HG02970 (cell line): ENCODE measurements around the gene IQCF2.
"Not testable (repeated sequence)": the region's sequence is repeated elsewhere in the genome, so short reads cannot be mapped to it uniquely, and the experiment has no call there.

Experiments used
- ATAC-seq: cut with Tn5 transposase; IDR thresholded peaks from one replicate; pipeline ENCODE4 v1.9.1; 2021; ENCODE audit warnings: mild to moderate bottlenecking, moderate library complexity, moderate number of reproducible peaks; ENCODE audit not compliant: unreplicated experiment, low FRiP score

The IQCF2 gene

DNA sequence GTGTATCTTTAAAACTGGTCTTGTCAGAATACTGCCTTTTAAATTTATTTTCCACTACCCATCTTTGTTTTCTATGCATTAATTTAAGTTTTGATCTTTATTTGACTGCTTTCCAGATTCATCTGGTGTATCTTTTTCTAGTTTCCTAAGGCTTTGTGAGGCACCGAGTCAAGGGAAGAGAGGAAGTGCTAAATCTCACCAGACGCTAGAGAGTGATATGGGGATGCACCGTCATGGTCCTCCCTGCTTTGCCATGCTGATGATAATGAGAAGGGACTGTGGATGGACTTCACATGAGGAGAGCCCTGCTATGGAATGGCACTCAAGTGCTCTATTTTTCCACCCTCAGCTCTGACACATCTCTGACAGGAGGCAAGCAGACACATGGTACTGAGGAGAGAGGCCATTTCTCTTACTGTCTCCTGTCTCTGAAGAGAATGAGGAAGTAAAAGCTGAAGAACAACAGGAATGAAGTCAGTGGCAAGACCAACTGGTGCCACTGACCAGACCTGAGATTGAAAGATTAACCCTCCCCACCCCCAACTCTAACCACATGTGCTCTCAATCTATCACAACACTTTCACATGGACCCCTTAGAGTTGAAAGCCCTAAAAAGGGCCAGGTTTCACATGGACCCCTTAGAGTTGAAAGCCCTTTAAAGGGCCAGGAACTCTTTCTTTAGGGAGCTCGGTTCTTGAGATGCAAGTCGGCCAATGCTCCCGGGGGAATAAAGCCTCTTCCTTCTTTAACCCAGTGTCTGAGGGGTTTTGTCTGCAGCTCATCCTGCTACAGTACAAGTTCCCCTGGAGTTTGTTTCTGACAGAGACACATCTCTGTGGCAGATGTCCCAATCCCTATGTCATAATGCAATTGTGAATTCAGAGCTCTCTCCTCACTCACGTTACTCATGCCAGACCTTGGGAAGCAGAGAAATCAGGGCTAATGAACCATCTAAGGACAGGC, at the start of gene IQCF2:
TSS of gene IQCF2 (plus strand) at position 913 of the 963 bp plus-strand sequence. CDS start 52 bp downstream, outside the sequence.
- ATAC-seq, result no peak

GRCh38 chr3:51813539-51813938, 47.9 kb upstream of the IQCF2 start:
- ATAC-seq, result no peak

DNA sequence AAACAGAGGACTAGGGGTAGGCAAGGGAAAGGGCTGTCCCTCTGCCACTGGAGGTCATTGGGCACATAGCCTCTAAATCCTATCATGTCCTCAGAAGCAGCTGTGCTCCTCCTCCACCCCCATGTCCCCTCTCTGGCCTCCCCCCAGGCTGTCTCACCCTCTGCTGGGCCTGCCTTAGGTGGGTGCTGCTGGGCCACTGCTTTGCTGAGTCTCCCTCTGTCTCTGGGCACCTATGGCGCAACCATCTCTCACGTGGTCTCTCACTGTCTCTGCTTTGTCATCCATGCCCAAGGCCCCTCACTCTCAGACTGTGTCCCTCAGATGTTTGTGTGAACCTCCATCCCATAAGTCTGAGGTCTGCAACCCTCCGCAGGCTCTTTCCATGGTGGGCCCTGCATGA, 47.4 kb upstream of the IQCF2 start:
- no peak for ATAC-seq

DNA sequence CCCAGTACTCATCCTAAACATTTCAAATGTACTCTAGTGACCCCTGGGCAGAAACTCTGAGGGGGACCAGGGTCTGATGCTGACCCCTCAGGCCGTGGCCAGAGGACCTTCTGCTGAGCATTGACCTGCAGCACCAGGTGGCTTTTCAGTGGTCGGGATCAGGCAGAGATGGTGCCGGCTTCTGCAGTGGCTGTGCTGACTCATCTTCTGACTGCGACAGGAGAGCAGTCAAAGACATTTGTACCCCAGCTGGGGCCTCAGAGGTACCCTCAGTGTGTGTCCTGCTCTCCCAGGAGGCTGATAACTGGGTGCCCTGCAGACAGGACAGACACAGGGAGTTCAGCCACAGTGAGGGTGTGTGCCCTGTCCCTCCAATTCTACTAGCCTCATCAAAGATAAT, 45.8 kb upstream of the IQCF2 start:
- no peak for ATAC-seq

- ATAC-seq, result no peak
Observed at GRCh38 chr3:51816723-51817122, 44.7 kb upstream of the IQCF2 start.

- ATAC-seq, result no peak
Observed at GRCh38 chr3:51817375-51817774, 44.0 kb upstream of the IQCF2 start.

GRCh38 chr3:51819151-51819550, 42.3 kb upstream of the IQCF2 start:
- ATAC-seq, result no peak

GRCh38 chr3:51819709-51820406, 41.6 kb upstream of the IQCF2 start:
- no peak for ATAC-seq

DNA sequence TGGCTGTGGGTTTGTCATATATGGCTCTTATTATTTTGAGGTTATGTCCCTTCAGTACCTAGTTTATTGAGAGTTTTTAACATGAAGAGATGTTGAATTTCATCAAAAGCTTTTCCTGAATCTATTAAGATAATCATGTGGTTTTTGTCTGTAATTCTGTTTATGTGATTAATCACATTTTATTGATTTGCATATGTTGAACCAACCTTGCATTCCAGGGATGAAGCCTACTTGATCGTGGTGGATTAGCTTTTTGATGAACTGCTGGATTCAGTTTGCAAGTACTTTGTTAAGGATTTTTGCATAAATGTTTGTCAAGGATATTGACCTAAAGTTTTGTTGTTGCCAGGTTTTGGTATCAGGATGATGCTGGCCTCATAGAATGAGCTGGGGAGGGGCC, 33.1 kb upstream of the IQCF2 start:
- ATAC-seq, result no peak

GRCh38 chr3:51830345-51830744, 31.1 kb upstream of the IQCF2 start:
- no peak for ATAC-seq

- ATAC-seq, result no peak
Observed at GRCh38 chr3:51830836-51831385, 30.5 kb upstream of the IQCF2 start.

DNA sequence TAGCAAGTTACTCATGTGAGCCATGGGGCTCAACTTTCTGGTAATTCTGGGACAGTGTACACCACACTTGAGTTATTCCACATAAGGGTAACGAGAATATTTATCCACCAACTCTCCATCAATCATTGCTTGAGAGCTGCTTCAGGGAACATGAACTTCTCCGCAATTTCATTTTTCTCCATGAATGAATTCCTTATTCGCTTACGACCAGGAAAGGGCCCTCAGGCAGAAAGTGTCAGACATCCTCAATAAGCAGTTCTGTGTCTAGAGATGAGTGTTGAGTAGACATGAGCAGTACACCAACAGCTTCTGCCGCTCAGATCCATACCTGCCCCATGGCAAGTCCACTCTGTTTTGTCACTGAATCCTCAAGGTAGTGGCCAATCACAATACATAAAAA, 24.8 kb upstream of the IQCF2 start:
- no peak for ATAC-seq

- no peak for ATAC-seq
Observed at GRCh38 chr3:51845129-51845528, 16.3 kb upstream of the IQCF2 start.

DNA sequence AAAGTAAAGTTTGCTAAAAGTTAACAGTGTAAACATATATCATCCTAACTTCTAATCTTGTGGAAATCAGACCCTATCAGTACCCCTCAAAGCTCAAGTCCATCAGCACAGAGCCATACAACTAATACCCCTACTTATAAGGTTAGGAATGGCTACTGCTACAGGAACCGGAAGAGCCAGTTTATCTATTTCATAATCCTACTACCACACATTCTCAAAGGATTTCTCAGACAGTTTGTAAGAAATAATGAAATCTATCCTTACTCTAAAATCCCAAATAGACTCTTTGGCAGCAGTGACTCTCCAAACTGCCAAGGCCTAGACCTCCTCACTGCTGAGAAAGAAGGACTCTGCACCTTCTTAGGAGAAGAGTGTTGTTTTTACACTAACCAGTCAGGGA, 6.0 kb upstream of the IQCF2 start:
- ATAC-seq, result not testable (repeated sequence)

DNA sequence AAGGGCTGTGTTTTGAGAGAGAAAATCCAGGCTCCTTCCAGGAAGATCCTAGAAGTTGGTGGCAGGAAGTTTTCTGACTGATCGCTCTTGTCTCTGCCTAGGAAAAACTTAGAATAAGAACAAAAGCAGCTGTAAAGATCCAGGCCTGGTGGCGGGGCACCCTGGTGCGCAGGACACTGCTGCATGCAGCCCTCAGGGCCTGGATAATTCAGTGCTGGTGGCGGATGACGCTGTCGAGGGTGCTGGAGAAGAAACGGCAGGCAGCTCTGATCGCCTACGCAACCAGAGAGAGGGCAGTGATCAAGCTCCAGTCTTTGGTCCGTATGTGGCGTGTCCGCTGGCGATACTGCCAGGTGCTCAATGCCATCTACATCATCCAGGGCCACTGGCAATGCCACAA, 1.5 kb downstream of the IQCF2 start:
- no peak for ATAC-seq

- ATAC-seq, result not testable (repeated sequence)
Observed at GRCh38 chr3:51868896-51869295, 7.5 kb downstream of the IQCF2 start.

GRCh38 chr3:51869304-51869703, 7.9 kb downstream of the IQCF2 start:
- no peak for ATAC-seq

DNA sequence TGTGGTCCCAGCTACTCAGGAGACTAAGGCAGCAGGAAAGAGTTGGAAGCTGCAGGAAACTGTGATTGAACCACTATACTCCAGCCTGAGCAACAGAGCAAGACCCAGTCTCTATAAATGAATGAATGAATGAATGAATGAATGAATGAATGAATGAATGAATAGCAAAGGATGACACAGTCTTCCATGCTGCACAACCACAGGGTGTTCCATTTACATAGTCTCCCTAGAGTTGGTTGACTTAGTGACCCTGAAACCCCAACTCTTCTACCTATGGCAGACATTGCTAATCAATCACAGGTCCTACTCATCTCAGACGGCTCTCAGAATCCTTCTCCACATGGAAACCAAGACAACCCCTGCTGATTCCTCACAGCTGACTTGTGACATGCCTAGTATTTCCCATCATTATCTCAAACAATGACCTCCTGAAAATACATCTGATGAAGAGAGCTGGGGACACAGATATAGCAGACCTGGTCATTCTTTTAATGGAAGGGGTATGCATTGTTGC, 11.9 kb downstream of the IQCF2 start:
- ATAC-seq, result no peak

DNA sequence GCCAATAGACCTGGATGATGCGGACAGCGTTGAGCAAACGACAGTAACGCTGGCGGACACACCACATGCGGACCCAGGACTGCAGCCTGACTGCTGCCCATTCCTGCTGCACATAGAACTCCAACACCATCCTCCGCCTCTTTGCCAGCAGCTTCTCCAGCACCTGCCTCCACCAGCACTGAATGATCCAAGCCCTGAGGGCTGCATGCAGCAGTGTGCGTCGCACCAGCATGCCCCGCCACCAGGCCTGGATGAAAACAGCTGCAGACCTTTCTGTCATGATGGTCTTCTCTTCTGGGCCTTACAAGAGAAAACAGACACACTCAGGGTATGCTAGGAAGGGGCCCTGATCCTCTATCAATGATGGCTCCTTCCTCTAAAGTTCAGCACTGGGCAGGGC, 12.5 kb downstream of the IQCF2 start:
- no peak for ATAC-seq

DNA sequence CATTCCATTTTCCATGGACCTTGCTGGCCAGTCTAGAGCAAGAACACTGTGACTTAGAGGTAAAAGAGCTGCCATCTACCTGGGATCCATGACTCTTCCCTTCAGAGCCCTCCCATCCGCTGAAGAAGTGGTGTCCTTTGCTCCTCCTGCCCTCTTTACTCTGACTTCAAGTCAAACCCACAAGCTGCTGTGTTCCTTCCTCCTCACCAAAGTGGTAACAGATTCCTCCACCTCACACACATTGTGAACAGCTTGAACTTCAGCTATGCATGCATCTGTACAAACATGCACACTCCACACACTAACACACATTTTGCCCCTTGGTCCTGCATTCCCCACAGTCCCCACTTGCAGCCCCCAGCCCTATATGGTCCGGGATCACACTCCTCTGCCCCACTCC, 13.0 kb downstream of the IQCF2 start:
- ATAC-seq, result no peak

- ATAC-seq, result no peak
Observed at GRCh38 chr3:51874889-51875288, 13.5 kb downstream of the IQCF2 start.
